ENCODE data around the gene BCL2L15.

Gene BCL2L15

GRCh38 chr1:113904674-113905434 lies 17.5 kb upstream of the BCL2L15 start, which contains the start of the genes AP4B1 and DCLRE1B:
Gene AP4B1, minus strand, starts transcription at chr1:113904799. Its CDS starts 82 bp downstream, at chr1:113904717.
Gene DCLRE1B, plus strand, starts transcription at chr1:113905326. Its CDS starts 261 bp downstream, at chr1:113905587.
- peak; percentile 98 for DNase-seq

DNA sequence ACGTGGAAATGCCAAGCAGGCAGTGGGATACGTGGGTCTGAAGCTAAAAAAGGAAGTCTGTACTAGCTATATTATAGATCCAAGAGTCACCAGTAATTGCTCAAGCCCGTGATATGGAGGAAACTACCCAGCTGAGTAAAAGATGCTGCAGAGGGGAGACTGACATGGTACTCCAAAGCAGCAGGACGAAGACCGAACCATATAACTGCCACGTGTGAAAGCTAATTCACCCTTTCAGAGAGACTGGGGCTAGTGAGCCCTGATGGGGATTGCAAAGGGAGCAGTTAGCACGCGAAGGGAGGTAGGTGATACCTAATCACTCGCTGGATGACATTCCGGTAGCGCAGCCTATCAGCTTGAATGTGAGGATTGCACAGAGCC lies 16.9 kb upstream of the BCL2L15 start:
- DNase-seq = peak; percentile 77

GRCh38 chr1:113903501-113904292 lies 16.3 kb upstream of the BCL2L15 start:
- peak; percentile 38 for DNase-seq

DNA sequence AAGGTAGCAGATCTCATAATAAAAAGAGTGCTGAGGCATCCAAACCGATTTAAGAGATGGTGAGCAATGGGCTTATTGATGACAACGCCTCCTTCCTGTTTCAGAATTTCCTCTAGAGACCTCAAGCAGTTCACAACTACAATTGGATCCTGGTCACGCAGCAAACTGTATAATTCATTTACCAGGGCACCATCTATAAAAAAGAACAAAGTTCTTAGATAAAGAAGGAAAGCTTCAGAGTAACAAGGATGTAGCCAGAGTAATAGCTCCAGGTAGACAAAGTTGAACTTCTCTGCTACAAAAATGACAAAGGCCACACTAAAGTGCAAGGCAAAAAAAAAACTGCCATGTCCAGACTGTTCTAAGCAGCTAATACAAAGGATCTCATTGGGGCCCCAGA lies 13.8 kb upstream of the BCL2L15 start:
- DNase-seq = no peak

- no peak for DNase-seq
Measured at GRCh38 chr1:113899111-113899510, 11.7 kb upstream of the BCL2L15 start.

- DNase-seq = no peak
Measured at GRCh38 chr1:113898241-113898814, 10.9 kb upstream of the BCL2L15 start.

DNA sequence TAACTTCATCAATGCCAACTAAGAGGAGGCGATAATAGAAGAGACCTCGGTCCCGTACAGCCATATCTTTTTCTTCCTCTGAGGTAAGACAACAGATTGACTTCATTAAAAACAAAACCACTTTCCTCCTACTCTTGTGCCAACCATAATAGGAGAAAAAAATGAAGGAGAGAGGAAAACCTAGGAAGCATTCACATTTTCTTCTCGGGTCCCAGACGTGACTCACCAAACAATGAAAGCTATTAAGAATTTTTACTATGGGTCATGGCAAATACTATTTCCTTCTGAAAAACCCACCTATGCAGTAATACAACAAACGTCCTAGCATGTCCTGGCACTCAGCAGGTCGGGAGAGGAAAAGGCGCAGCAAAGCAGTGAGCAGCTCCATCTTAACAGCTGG lies 8.6 kb upstream of the BCL2L15 start:
- no peak for DNase-seq

- no peak for DNase-seq
Measured at GRCh38 chr1:113895098-113895497, 7.7 kb upstream of the BCL2L15 start.

GRCh38 chr1:113893267-113893666 lies 5.9 kb upstream of the BCL2L15 start:
- no peak for DNase-seq

DNA sequence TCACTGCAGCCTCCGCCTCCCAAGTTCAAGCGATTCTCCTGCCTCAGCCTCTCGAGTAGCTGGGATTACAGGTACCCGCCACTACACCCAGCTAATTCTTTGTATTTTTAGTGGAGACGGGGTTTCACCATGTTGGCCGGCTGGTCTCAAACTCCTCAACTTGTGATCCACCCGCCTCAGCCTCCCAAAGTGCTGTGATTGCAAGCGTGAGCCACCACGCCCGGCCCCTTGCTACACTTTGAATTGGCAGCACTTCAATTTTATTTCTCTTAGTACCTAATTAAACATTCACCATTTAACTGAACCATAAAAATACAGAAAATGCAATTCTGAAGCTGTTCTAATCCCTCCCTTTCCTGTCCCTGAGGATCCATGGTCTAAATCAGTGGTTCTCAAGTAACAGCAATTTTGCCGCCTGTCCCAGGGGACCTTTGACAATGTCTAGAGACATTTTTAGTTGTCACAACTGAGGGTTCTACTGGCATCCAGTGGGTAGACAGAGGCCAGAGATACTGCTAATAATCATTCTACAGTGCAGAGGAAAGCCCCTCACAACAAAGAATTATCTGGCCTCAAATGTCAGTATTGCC lies 4.3 kb upstream of the BCL2L15 start:
- DNase-seq = peak; percentile 22

GRCh38 chr1:113890816-113891215 lies 3.4 kb upstream of the BCL2L15 start:
- DNase-seq = no peak

DNA sequence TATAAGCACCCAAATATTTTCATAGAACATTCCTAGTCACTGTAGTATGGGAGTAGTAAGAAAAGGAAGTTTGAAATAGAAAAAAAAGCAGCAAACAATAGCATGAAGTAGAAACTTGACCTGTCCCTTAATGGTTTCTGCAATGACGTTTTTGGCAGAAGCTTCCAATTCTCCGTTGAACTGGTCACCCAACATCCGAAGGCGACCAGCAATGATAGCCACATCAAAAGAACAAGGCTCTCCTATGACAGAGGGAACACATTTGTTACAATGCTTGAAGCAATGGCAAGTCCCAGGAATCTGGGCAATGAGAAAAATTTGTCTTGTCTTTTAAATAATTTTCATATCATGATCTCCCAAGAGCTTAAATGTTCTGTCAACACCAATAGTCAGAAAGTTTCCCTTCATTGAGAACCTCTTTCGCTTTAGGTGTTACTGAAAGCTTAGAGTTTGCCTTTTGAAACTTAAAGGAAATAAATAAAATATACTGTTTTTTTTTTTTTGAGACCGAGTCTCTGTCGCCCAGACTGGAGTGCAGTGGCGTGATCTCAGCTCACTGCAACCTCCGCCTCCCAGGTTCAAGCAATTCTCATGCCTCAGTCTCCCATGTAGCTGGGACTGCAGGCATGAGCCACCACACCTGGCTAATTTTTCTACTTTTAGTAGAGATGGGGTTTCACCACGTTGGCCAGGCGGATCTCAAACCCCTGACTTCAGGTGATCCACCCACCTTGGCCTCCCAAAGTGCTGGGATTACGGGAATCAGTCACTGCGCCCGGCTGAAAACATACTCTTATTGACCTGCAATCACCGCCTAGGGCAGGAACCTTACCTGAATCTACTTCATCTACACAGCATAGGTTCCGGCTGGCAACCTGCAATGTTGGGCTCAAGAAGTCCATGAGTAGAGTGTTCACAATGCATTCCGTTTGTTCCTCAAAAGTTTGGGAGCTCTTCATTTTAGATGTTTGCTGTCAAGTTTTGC lies 672 bp downstream of the BCL2L15 start:
- DNase-seq = no peak

DNA sequence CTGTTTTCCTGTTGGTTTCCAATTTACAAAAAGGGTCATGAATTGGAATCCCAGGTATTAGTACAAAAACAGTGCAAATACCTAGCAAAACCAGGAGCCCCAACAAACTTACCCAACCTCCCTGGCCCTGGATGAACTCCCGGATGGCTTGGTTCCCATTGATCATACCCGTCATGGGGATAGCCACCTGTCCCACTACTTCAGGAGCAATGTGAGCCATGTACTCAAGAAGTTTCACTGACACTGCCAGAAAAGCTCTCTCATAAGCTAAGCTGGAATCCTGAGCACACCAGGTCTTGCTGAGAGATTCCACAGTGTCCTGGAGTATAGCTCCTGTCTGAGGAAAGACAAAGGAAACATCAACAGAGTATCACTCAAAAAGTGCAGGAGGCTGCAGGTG lies 5.7 kb downstream of the BCL2L15 start:
- DNase-seq = no peak

DNA sequence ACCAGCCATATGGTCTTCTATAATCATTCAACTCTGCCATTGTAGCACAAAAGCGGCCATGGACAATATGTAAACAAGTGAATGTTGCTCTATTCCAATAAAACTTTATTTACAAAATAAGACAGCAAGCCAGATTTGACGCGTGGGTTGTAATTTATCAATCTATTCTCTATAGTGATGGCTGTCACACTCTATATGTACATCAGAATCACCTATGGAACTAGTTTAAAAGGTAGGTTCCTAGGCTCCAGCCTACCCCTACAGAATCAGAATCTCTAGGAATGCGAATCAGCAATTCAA lies 7.7 kb downstream of the BCL2L15 start:
- no peak for DNase-seq

DNA sequence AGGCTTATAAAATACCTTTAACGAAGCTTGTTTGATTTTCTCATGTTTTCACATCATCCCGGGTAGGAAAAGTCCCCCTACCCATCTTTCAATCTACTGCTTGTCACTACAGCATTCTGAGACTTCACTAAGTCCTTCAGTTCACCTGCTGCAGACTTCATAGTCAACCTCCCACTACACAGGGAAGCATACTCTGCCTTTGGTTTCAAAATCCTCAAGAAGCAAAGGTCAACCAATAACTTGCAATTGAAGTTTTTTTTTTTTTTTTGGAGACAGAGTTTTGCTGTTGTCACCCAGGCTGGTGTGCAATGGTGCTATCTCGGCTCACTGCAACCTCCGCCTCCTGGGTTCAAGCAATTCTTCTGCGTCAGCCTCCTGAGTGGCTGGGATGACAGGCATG lies 11.2 kb downstream of the BCL2L15 start:
- no peak for DNase-seq

DNA sequence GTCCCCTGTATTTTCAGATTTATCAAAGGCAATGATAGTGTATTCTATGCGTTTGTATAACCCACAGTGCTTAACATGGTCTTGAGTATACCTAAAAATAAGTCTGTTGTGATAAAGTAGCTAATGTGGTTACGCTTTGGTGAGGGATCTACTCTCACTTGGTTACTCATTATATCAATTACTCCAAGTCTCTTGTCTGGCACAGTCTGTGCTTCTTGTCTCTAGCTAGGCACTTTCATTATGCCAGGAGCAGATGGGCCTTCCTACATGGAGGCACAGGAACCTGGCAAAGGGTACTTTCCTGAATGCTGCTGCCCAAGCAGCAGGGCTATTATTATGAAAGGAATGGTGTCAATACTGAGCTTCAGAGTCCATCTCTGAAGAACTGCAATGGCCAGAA lies 11.7 kb downstream of the BCL2L15 start:
- no peak for DNase-seq

GRCh38 chr1:113874012-113874879 lies 13.1 kb downstream of the BCL2L15 start:
- peak; percentile 0 for DNase-seq

DNA sequence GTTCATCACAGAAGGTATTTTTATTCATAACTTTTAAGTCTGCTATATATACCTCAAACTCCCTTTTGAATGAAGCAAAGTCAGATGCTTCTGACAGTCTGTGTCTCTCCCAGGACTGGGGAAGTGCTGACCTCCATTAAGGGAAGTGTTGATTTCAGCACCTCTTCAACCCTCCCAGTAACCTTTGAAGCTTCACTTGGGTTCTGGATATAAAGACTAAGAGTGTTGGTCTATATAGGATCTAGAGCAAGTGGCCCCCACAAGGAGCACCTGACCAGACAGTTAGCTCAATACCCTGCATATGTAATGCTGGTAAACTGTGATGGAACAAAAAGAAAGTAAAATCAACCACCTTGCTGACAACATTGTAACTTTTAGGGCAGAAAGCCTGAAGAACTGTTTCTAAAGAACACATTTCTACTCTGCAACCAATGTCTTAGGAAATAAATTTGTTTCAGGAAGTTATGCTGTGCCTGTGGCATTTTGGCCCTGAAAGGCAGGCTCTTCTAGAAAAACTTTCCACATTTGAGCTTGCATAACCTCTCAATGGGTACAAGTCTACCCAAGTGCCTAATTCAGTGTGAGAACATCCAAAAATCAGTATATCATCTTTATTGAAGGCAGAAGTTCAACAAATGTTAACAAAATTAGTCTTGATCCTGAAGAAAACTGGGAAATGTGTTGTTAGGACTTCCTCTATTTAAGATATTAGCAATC lies 15.0 kb downstream of the BCL2L15 start:
- no peak for DNase-seq

DNA sequence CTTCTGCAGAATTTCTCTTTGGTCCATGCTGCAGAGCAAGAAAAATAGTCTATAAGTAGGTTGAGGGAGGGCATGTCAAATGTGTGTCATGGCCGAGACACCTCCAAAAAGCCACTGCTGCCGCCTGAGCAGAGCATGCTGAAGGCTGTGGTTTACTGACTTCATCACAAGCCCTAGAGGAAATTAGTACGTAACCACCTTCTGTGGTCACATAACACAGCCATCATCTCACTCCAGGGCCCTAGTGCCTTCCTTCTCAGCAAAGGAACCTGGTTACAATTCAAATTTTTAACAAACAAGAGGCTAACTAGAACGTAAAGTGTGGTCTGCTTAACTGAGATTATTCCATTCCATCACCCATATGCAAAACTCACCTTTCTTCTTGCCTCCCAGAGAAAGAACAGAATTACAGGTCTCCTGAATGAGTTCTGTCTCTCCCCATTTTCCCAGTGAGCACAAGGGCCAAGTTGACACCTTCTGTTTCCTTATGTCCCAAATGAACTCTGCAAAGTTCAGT lies 15.7 kb downstream of the BCL2L15 start, which contains the start of gene PTPN22:
PTPN22 (minus strand) TSS at position 116 of the 517 bp plus-strand sequence.
- no peak for DNase-seq

DNA sequence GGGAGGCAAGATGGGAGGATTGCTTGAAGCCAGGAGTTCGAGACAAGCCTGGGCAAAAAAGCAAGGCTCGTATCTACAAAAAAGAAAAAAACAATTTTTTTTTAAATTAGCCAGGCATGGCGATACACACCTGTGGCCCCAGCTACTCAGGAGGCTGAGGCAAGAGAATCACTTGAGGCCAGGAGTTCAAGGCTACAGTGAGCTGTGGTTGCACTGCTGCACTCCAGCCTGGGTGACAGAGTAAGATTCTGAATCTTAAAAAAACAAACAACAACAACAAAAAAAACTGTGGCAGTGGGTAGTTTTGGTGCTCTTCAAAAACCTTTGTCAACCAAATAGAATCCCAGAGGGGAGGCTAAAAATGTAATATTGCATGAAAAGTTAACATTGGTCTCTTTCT lies 16.6 kb downstream of the BCL2L15 start:
- no peak for DNase-seq
